Thoracic aorta (tissue), 2 donors: ENCODE data around the gene DAAM2. TPM values are rescaled to one million over a fixed set of nuclear protein-coding genes. Genes with fewer than 3 reads are reported as not detected.

Source experiments
- ATAC-seq: fragments of 150-250 bp; one replicate; pipeline ENCODE4 v1.8.0; 2017; ENCODE audit warnings: low read depth; ENCODE audit not compliant: insufficient number of reproducible peaks, low FRiP score
- DNase-seq: peaks from one replicate; pipeline ENCODE4 v3.0.0-alpha.2; 2020; ENCODE audit warnings: low spot score
- H3K27ac ChIP-seq, 2 donors: fragments of 200-600 bp; sonication (generic); 1 replicate in 1 of 2; 2 replicates in 1 of 2; pipeline ENCODE4 v1.5.1; 2016; ENCODE audit warnings: mild to moderate bottlenecking in 2 of 2, moderate library complexity in 2 of 2
- H3K27me3 ChIP-seq: fragments of 200-600 bp; sonication (generic); replicated peaks from 2 replicates; pipeline ENCODE4 v1.6.0; 2016; ENCODE audit warnings: mild to moderate bottlenecking; ENCODE audit not compliant: insufficient read depth
- H3K36me3 ChIP-seq: fragments of 200-600 bp; sonication (generic); one replicate; pipeline ENCODE4 v1.5.1; 2016
- H3K4me1 ChIP-seq, 2 donors: fragments of 200-600 bp; sonication (generic); 1 replicate in 1 of 2; 2 replicates in 1 of 2; pipeline versions ENCODE4 v1.5.1 to v1.6.0; 2016; ENCODE audit warnings: low read depth in 2 of 2, mild to moderate bottlenecking in 1 of 2; ENCODE audit not compliant: control insufficient read depth in 1 of 2
- H3K4me3 ChIP-seq: fragments of 200-600 bp; sonication (generic); 2 replicates; pipeline ENCODE4 v1.5.1; 2016; ENCODE audit warnings: mild to moderate bottlenecking
- H3K9me3 ChIP-seq: fragments of 200-600 bp; sonication (generic); 2 replicates; pipeline ENCODE4 v1.5.1; 2016
- total RNA-seq, 2 donors: library from RNA; depleted of rRNA; stranded (reverse); fragments of >200 nt; gene quantifications; one replicate each; pipeline versions ENCODE4 v1.1.0 to v1.2.3, GENCODE V29; 2016
- TF ChIP-seq, protein P1 (sequence below): fragments of 200-600 bp; sonication (generic); IDR thresholded peaks from one replicate; pipeline ENCODE4 v1.5.1; 2019; ENCODE audit warnings: antibody characterized with exemption

DAAM2 gene
- total RNA-seq, 2 donors from 2014 or later, result 61.5 to 71.5 TPM

- Histone ChIP-seq H3K27ac (no peak overlapping the region), H3K4me1 (peaks cover 11 to 26% of the 10 kb centered on the region in 2 donors), H3K9me3 (no peaks in the 10 kb centered on the region), H3K27me3 (no peaks in the 10 kb centered on the region), H3K4me3 (no peak overlapping the region), H3K36me3 (no peaks in the 10 kb centered on the region)
- TF ChIP-seq, protein P1, sequence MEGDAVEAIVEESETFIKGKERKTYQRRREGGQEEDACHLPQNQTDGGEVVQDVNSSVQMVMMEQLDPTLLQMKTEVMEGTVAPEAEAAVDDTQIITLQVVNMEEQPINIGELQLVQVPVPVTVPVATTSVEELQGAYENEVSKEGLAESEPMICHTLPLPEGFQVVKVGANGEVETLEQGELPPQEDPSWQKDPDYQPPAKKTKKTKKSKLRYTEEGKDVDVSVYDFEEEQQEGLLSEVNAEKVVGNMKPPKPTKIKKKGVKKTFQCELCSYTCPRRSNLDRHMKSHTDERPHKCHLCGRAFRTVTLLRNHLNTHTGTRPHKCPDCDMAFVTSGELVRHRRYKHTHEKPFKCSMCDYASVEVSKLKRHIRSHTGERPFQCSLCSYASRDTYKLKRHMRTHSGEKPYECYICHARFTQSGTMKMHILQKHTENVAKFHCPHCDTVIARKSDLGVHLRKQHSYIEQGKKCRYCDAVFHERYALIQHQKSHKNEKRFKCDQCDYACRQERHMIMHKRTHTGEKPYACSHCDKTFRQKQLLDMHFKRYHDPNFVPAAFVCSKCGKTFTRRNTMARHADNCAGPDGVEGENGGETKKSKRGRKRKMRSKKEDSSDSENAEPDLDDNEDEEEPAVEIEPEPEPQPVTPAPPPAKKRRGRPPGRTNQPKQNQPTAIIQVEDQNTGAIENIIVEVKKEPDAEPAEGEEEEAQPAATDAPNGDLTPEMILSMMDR, result no peak
- ATAC-seq (no peak), DNase-seq (no peak)
Observed at GRCh38 chr6:39953076-39953618, 161.0 kb downstream of the DAAM2 start.

Other genes with a start within 250 kb of the DAAM2 start
- gene KIF6, start 67.0 kb upstream of the DAAM2 start, total RNA-seq, result not detected
- 10 to 100 TPM; 29.1 to 44.9 TPM for gene MOCS1, start 142.1 kb downstream of the DAAM2 start, total RNA-seq